GM12878 (cell line): ENCODE measurements around the gene HERPUD2.

Experiments
- CTCF ChIP-seq, 3 experiments: IDR thresholded peaks in 2 of 3; conservative IDR thresholded peaks in 1 of 3; 2 replicates each; pipeline ENCODE4 v1.5.1; 2011; ENCODE audit warnings: low read depth in 3 of 3, low read length in 3 of 3, mild to moderate bottlenecking in 3 of 3, control low read depth in 2 of 3, moderate library complexity in 2 of 3, inconsistent platforms in 1 of 3, mixed read lengths in 1 of 3; ENCODE audit not compliant: control insufficient read depth in 2 of 3, insufficient read depth in 1 of 3; ENCODE audit errors: extremely low read depth in 1 of 3
- ELK1 ChIP-seq: IDR thresholded peaks from 2 replicates; pipeline ENCODE4 v1.6.1; 2012; ENCODE audit warnings: low read depth, low read length, improper control_type of control experiment
- EZH2 ChIP-seq: IDR thresholded peaks from 2 replicates; pipeline ENCODE4 v1.6.1; 2012; ENCODE audit warnings: low read depth, mild to moderate bottlenecking, control low read depth, inconsistent platforms, low read length, borderline replicate concordance; ENCODE audit not compliant: control insufficient read depth
- MAX ChIP-seq: IDR thresholded peaks from 2 replicates; pipeline ENCODE4 v1.6.1; 2012; ENCODE audit warnings: low read depth, low read length, improper control_type of control experiment
- NR2C2 ChIP-seq: IDR thresholded peaks from 2 replicates; pipeline ENCODE4 v1.6.1; 2011; ENCODE audit warnings: borderline replicate concordance, low read depth; ENCODE audit not compliant: control insufficient read depth, insufficient read length
- NRF1 ChIP-seq: conservative IDR thresholded peaks from 2 replicates; pipeline ENCODE4 v1.6.1; 2011; ENCODE audit warnings: mild to moderate bottlenecking, low read depth, low read length, improper control_type of control experiment
- POLR2AphosphoS5 ChIP-seq: IDR thresholded peaks from 2 replicates; pipeline ENCODE4 v1.6.1; 2011; ENCODE audit warnings: mild to moderate bottlenecking, low read length, inconsistent platforms
- ZNF24 ChIP-seq: fragments of 450-650 bp; IDR thresholded peaks from 2 replicates; pipeline ENCODE4 v1.6.1; 2017; ENCODE audit warnings: antibody characterized with exemption, mild to moderate bottlenecking
- ZZZ3 ChIP-seq: IDR thresholded peaks from 2 replicates; pipeline ENCODE4 v1.6.1; 2011; ENCODE audit warnings: low read depth; ENCODE audit not compliant: control insufficient read depth, insufficient read length

GRCh38 chr7:35593899-35594298 is 101.0 kb downstream of the HERPUD2 start:
- peak; percentile 10 to 56 (median 40); a peak in 4 of 6 replicates for TF ChIP-seq CTCF (IDR thresholded peaks at IDR 0.05 in 2 of 3, conservative IDR thresholded peaks at IDR 0.05 in 1 of 3; ENCODE audit: control insufficient read depth in 2 of 3, extremely low read depth in 1 of 3, insufficient read depth in 1 of 3, low read depth in 3 of 3, low read length in 3 of 3)
- no peak for TF ChIP-seq ELK1
- TF ChIP-seq ZZZ3, result no peak
- TF ChIP-seq NR2C2, result no peak
- no peak for TF ChIP-seq NRF1
- TF ChIP-seq MAX, result no peak
- no peak for TF ChIP-seq ZNF24
- no peak for TF ChIP-seq POLR2AphosphoS5
- no peak for TF ChIP-seq EZH2
